Upper lobe of left lung (tissue), 6 donors: Measurements from ENCODE around the gene SUCO. TPM values are rescaled to one million over a fixed set of nuclear protein-coding genes. Genes with fewer than 3 reads are reported as not detected.
"Not testable (repeated sequence)": the region's sequence is repeated elsewhere in the genome, so short reads cannot be mapped to it uniquely, and the experiment has no call there.

Source experiments
- ATAC-seq, 2 donors: fragments of 200-7000 bp; cut with Tn5 transposase; one replicate each; pipeline ENCODE4 v1.9.1; 2022; ENCODE audit warnings: mild to moderate bottlenecking in 2 of 2, moderate library complexity in 2 of 2; ENCODE audit not compliant: low FRiP score in 2 of 2
- DNase-seq, 2 donors: peaks; one replicate each; pipeline ENCODE4 v3.0.0-alpha.2; 2019 to 2020
- H3K27ac ChIP-seq, 4 donors: fragments of 200-600 bp; sonication (generic); one replicate each; pipeline ENCODE4 v1.5.1; 2016 to 2019
- H3K27me3 ChIP-seq, 4 donors: fragments of 200-600 bp; sonication (generic); one replicate each; pipeline ENCODE4 v1.5.1; 2017 to 2019
- H3K36me3 ChIP-seq, 4 donors: fragments of 200-600 bp; sonication (generic); one replicate each; pipeline ENCODE4 v1.5.1; 2016 to 2019
- H3K4me1 ChIP-seq, 4 donors: fragments of 200-600 bp; sonication (generic); one replicate each; pipeline ENCODE4 v1.5.1; 2018 to 2019
- H3K4me3 ChIP-seq, 4 donors: fragments of 200-600 bp; sonication (generic); one replicate each; pipeline ENCODE4 v1.5.1; 2017 to 2019; ENCODE audit warnings: mild to moderate bottlenecking in 2 of 4, moderate library complexity in 1 of 4
- H3K9me3 ChIP-seq, 4 donors: fragments of 200-600 bp; sonication (generic); one replicate each; pipeline ENCODE4 v1.5.1; 2018 to 2019
- CTCF ChIP-seq, 6 experiments: fragments of 450-650 bp in 4 of 6; fragments of 200-600 bp in 2 of 6; sonication (generic) in 2 of 6; IDR thresholded peaks; one replicate each; pipeline ENCODE4 v1.5.1; 2016 to 2019; ENCODE audit warnings: antibody characterized with exemption in 6 of 6
- EP300 ChIP-seq, 4 donors: sonication (generic); formaldehyde crosslinking; IDR thresholded peaks; one replicate each; pipeline ENCODE4 v1.5.1; 2017; ENCODE audit warnings: antibody characterized with exemption in 4 of 4, control low read depth in 2 of 4
- POLR2A ChIP-seq, 4 donors: fragments of 450-650 bp; IDR thresholded peaks; one replicate each; pipeline ENCODE4 v1.5.1; 2016 to 2017; ENCODE audit warnings: antibody characterized with exemption in 4 of 4, mild to moderate bottlenecking in 2 of 4
- POLR2AphosphoS5 ChIP-seq, 2 donors: sonication (generic); formaldehyde crosslinking; IDR thresholded peaks; one replicate each; pipeline ENCODE4 v1.5.1; 2017; ENCODE audit warnings: antibody characterized with exemption in 2 of 2
- WGBS, 2 donors: methylation state at CpG; one replicate each; pipeline ENCODE4 v1.1.5; 2017 to 2018; 5-methylcytosine and 5-hydroxymethylcytosine counted together
- total RNA-seq, 6 donors: library from RNA; depleted of rRNA in 4 of 6; stranded (reverse); fragments of >200 nt in 4 of 6; gene quantifications; one replicate each; pipeline versions ENCODE4 v1.1.0 to v1.2.1, GENCODE V29; 2016 to 2021
- donor health status: DM: no; HTN: no; CAD: no; lungs with moderate emphysema.
- donor health status: DM: no; HTN: yes; CAD: no; lungs with severe emphysema.

Gene SUCO
- total RNA-seq, 6 donors from 2014 or later = 14.4 to 59.2 (median 29.5) TPM

DNA sequence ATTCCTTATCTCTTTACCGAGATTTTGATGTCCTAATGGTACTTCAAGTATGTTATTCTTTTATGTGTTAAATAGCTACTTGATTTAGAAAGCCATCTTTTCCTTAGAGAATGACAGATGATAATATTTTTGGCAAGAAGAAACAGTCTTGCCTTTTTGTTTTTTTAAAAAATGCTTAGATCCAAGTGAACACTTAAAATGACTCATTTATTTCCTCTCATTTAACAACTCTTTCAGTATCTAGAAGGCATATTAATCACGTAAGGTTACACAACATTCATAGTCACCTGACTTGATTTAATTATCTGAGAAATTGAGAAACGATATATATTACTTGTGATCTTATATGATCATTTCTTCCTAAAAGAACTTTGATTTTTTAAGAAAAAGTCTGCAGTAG is 52.4 kb downstream of the SUCO start:
- Histone ChIP-seq H3K27me3 (no peaks in the 10 kb centered on the region), H3K36me3 (peaks cover 0 to 21% (median 11%) of the 10 kb centered on the region in 4 donors), H3K4me3 (no peak overlapping the region), H3K27ac (no peak overlapping the region), H3K9me3 (no peaks in the 10 kb centered on the region), H3K4me1 (peaks cover 8 to 10% (median 8%) of the 10 kb centered on the region in 4 donors)
- ATAC-seq (peak in 1 of 2 donors; percentile 26), DNase-seq (no peak)
- 50 to 55% methylated on average over 3 of the region's 3 CpGs for WGBS, 2 donors
- TF ChIP-seq EP300 (IDR thresholded peaks at IDR 0.05) (no peak), CTCF (IDR thresholded peaks at IDR 0.05) (no peak), POLR2A (IDR thresholded peaks at IDR 0.05) (no peak), POLR2AphosphoS5 (IDR thresholded peaks at IDR 0.05) (no peak)

DNA sequence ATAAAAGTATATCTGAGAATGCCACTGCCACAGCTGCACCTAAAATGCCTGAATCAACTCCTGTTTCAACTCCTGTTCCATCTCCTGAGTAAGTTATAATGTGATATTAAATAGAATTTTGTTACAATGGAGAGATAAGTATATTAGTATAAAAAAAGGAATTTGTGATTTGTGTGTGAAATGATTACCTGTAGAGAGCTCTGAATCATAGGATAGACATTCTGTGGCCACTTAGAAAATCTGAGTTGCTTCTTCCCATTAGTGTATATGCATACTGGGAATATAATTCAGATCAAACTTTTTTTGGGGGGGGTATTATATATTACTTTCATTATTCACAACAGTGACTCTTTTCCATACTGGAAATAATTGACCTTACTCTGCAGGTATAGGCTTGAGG is 52.9 kb downstream of the SUCO start:
- TF ChIP-seq POLR2A (IDR thresholded peaks at IDR 0.05) (no peak), CTCF (IDR thresholded peaks at IDR 0.05) (no peak), EP300 (IDR thresholded peaks at IDR 0.05) (no peak), POLR2AphosphoS5 (IDR thresholded peaks at IDR 0.05) (no peak)
- no peak overlapping the region for H3K27ac ChIP-seq

GRCh38 chr1:172588296-172589291 is 55.6 kb downstream of the SUCO start:
- H3K27me3 ChIP-seq = no peaks in the 10 kb centered on the region
- peaks cover 0 to 30% (median 15%) of the 10 kb centered on the region in 4 donors for H3K36me3 ChIP-seq
- H3K4me3 ChIP-seq = no peak overlapping the region
- peak overlapping the region in 1 of 4 donors; percentile 8 for H3K27ac ChIP-seq
- H3K9me3 ChIP-seq = no peaks in the 10 kb centered on the region
- WGBS, 2 donors = 69 to 90% methylated on average over 7 of the region's 7 CpGs
- ATAC-seq (peak in 1 of 2 donors; percentile 61), DNase-seq (peak in 1 of 2 donors; percentile 26)
- peaks cover 0 to 4% (median 0%) of the 10 kb centered on the region in 4 donors for H3K4me1 ChIP-seq
- TF ChIP-seq POLR2AphosphoS5 (IDR thresholded peaks at IDR 0.05) (no peak), CTCF (IDR thresholded peaks at IDR 0.05) (no peak), POLR2A (IDR thresholded peaks at IDR 0.05) (no peak), EP300 (IDR thresholded peaks at IDR 0.05) (no peak)

More for the DNA sequence above, 52.9 kb downstream of the SUCO start:
- ATAC-seq (no peak), DNase-seq (no peak)
- no peaks in the 10 kb centered on the region for H3K27me3 ChIP-seq
- no peak overlapping the region for H3K4me3 ChIP-seq
- H3K9me3 ChIP-seq = no peaks in the 10 kb centered on the region
- peaks cover 0 to 26% (median 13%) of the 10 kb centered on the region in 4 donors for H3K36me3 ChIP-seq
- H3K4me1 ChIP-seq = peaks cover 8 to 10% (median 8%) of the 10 kb centered on the region in 4 donors

GRCh38 chr1:172589553-172589952 is 56.6 kb downstream of the SUCO start:
- DNase-seq (no peak), ATAC-seq (no peak)
- no peak for TF ChIP-seq CTCF (IDR thresholded peaks at IDR 0.05)
- TF ChIP-seq POLR2AphosphoS5 (IDR thresholded peaks at IDR 0.05) = no peak
- no peak for TF ChIP-seq POLR2A (IDR thresholded peaks at IDR 0.05)
- no peak for TF ChIP-seq EP300 (IDR thresholded peaks at IDR 0.05)
- Histone ChIP-seq H3K36me3 (peaks cover 0 to 34% (median 16%) of the 10 kb centered on the region in 4 donors), H3K4me3 (no peak overlapping the region), H3K9me3 (no peaks in the 10 kb centered on the region), H3K27ac (no peak overlapping the region), H3K27me3 (no peaks in the 10 kb centered on the region), H3K4me1 (peaks cover 0 to 4% (median 0%) of the 10 kb centered on the region in 4 donors)
- WGBS, 2 donors = 88 to 93% methylated on average over 3 of the region's 3 CpGs

- not testable (repeated sequence) for H3K27ac ChIP-seq, H3K27me3 ChIP-seq, H3K9me3 ChIP-seq, H3K4me1 ChIP-seq, DNase-seq, H3K4me3 ChIP-seq, ATAC-seq
- H3K36me3 ChIP-seq = peaks cover under 1 to 49% (median 24%) of the 10 kb centered on the region in 4 donors
- WGBS, 2 donors = no CpG with 5 or more reads among the region's 1 CpG
Measured at GRCh38 chr1:172591429-172591828, 58.5 kb downstream of the SUCO start.

DNA sequence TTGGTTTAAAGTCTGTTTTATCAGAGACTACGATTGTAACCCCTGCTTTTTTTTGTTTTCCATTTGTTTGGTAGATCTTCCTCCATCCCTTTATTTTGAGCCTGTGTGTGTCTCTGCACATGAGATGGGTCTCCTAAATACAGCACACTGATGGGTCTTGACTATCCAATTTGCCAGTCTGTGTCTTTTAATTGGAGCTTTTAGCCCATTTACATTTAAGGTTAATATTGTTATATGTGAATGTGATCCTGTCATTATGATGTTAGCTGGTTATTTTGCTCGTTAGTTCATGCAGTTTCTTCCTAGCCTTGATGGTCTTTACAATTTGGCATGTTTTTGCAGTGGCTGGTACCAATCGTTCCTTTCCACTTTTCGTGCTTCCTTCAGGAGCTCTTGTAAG is 62.1 kb downstream of the SUCO start:
- H3K36me3 ChIP-seq = peaks cover 2 to 60% (median 29%) of the 10 kb centered on the region in 4 donors
- not testable (repeated sequence) for ATAC-seq
- WGBS, 2 donors = 96% methylated on average over 4 of the region's 4 CpGs

GRCh38 chr1:172596782-172597181 is 63.8 kb downstream of the SUCO start:
- H3K4me3 ChIP-seq, H3K27ac ChIP-seq, DNase-seq, H3K9me3 ChIP-seq, H3K27me3 ChIP-seq, H3K4me1 ChIP-seq, ATAC-seq: not testable (repeated sequence)
- H3K36me3 ChIP-seq = peaks cover 2 to 63% (median 24%) of the 10 kb centered on the region in 4 donors
- WGBS, 2 donors = 85 to 90% methylated on average over 7 to 10 of the region's 10 CpGs

More for the DNA sequence above, 62.1 kb downstream of the SUCO start:
- not testable (repeated sequence) for H3K27me3 ChIP-seq, H3K4me3 ChIP-seq, H3K27ac ChIP-seq, DNase-seq, H3K4me1 ChIP-seq, H3K9me3 ChIP-seq
